Stimulated activated CD4-positive, alpha-beta T cell treated with anti-CD3 and anti-CD28 coated beads, TNF-alpha, amount 100 ng/mL, for 4 hours (primary cell): ENCODE measurements around the gene RHBDL2.
"Not testable (repeated sequence)": the region's sequence is repeated elsewhere in the genome, so short reads cannot be mapped to it uniquely, and the experiment has no call there.

Experiments used
- DNase-seq, 3 experiments: peaks; one replicate each; pipeline ENCODE4 v3.0.0-alpha.2; 2020; ENCODE audit warnings: low read depth in 3 of 3

Gene RHBDL2, protein sequence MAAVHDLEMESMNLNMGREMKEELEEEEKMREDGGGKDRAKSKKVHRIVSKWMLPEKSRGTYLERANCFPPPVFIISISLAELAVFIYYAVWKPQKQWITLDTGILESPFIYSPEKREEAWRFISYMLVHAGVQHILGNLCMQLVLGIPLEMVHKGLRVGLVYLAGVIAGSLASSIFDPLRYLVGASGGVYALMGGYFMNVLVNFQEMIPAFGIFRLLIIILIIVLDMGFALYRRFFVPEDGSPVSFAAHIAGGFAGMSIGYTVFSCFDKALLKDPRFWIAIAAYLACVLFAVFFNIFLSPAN

DNA sequence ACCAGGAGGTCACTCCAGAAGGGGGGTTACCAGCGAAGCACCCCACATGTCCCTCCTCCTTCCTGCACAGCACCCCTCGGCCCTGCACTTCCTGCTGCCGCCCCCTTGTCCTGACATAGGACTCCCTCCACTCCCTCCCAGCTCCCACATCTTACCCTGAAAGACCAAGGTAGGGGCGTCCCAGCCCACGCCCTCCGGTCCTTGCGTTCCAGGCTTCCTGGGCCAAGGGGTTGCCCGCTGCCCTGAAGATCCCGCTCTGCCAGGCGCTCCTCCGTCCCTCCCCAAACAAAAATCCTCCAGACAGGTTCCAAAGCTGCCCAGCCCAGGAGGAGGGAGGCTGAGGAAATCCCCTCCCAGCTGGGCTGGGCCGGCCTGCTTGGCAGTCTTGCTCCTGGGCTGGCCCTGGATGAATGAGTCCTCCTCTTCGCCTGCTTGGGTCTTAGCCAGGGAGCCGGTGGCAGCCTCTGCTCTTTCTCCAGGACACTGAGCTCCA, at the start of gene RHBDL2:
Gene RHBDL2 (minus strand): TSS at position 304 of the 493 bp plus-strand sequence. CDS start 22,618 bp downstream, outside the sequence.
- DNase-seq = no peak

- DNase-seq = peak; percentile 91 to 96 (median 92)
Observed at GRCh38 chr1:38990738-38991637, 49.4 kb upstream of the RHBDL2 start, which contains the start of gene AKIRIN1. Gene AKIRIN1, plus strand, starts transcription at chr1:38991276. Its CDS starts 105 bp downstream, at chr1:38991381.

- DNase-seq = no peak
Observed at GRCh38 chr1:38990386-38990737, 48.7 kb upstream of the RHBDL2 start.

DNA sequence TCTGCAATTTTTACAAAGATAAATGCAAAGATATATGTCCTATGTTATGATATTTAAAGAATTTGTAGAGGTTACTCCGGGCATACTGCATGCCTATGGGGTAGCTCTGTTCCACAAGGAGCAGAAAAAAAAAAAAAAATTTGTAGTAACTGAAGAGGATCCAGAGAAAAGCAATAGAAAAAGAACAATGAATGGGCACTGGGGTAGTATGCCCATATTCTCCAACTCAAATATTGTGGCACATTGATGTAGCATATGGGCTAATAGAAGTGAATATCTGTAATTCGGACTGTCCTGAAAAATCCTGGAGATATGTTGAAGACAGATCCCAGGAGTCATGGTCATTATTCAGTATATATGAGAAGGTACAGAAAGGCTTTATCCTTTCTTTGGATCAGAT, 48.3 kb upstream of the RHBDL2 start:
- DNase-seq = no peak

DNA sequence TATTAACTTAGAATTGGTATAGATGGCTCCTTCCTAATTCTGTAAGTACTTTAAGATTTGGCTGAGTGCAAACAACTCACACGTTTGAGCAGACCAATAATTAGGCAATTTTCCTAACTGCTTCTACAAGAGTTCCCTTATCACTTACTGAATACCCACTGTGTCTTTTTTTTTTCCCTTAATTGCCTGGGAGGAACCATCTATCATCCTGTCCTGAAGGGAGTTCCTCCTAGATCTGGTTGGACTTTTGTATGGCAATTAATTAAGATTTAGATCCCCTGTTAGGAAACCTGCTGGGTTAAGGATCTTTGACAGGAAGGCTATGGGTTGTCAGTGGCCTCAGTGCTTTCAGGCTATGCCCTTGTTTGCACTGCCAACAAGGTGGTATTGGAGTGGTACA, 37.8 kb upstream of the RHBDL2 start:
- not testable (repeated sequence) for DNase-seq

DNA sequence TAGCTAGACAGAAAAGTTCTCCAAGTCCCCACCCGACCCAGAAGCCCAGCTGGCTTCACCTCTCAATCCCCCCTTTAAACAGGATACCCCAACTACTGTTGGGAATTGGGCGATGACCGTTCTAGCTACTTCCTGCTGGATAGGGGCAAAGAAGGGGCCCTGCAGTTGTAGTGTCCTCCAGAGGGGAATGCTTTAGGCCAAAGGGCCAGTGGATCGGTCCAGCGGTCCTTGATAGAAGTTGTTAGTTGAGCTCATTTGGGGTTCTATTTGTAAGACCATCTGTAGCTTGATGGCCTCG, 36.6 kb upstream of the RHBDL2 start:
- not testable (repeated sequence) for DNase-seq

DNA sequence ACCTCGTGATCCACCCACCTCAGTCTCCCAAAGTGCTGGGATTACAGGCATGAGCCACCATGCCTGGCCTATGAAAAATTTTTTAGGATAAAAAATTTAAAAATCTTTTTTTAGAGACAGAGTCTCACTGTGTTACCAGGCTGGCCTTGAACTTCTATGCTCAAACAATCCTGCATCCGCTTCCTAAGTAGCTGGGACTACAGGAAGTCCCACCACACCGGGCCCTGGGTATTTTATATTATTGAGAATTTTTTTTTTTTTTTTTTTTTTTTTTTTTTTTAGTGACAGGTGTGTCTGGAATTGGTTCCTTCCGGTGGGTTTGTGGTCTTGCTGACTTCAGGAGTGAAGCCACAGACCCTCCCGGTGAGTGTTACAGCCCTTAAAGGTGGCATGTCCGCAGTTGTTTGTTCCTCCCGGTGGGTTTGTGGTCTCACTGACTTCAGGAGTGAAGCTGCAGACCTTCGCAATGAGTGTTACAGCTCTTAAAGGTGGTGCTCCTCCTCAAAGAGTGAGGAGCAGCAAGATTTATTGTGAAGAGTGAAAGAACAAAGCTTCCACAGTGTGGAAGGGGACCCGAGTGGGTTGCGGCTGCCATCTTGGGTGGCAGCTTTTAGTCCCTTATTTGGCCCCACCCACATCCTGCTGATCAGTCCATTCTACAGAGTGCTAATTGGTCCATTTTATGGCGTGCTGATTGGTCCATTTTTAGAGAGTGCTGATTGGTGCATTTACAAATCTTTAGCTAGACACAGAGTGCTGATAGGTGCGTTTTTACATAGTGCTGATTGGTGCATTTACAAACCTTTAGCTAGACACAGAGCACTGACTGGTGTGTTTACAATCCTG, 36.0 kb upstream of the RHBDL2 start:
- DNase-seq = peak in 1 of 3 experiments; percentile 20

DNA sequence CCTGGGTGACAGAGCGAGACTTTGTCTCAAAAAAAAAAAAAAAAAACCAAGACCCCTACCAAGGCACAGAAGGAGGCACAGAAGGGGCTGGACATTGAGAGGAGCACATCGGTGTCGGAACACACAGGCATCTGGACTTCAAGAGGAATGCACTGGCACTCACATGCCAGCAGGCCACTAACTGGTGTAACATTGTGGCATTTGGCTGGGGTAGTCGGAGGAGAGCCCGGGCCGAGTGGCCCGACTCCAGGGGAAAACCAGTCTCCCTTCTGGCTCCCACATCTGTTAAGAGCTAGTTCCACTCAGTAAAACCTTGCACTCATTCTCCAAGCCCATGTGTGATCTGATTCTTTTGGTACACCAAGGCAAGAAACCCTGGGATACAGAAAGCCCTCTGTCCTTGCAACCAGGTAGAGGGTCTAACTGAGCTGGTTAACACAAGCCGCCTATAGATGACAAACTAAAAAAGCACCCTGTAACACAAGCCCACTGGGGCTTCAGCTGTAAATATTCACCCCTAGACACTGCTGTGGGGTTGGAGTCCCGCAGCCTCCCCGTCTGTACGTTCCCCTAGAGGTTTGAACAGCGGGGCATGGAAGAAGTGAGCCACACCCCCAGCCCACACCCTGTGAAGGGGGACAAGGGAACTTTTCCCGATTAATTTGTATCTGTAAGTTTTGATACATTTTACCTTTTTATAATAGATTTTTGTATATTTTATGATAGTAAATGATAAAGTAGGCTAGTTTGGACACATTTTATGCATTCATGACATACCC, 32.2 kb upstream of the RHBDL2 start:
- DNase-seq = no peak

DNA sequence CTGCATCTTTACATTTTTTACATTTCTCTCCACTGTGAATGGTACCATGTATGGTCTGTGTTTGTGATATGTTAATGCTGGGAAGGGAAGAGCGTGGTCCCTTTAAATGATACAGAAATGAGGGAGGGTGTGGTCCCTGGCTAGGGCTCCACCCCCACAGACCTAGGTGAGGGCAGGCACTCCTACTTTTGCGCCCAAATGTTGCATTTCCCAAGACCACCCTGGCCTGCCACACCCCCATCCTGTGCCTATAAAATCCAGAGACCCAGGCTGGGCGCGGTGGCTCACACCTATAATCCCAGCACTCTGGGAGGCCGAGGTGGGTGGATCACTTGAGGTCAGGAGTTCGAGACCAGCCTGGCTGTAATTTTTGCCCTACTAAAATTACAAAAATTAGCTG, 31.5 kb upstream of the RHBDL2 start:
- DNase-seq = not testable (repeated sequence)

DNA sequence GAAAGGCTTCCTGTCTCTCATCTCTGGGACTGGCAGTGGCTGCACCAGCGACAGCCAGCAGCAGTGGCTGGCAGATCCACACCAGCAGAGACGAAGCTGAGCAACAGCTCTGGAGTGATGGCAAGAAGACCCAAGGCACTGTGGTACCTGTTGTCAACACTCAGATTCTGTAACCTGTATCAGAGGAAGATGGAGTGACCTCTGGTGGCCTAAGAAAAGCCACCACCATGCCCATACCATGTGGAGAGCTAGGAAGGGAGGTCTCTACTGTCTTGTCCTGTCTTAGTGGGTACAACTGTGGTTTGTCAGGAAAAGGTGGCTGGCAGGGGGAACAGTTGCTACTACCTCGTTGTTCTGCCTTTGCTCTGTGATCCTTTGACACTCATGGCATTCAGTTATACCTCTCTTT, 22.5 kb upstream of the RHBDL2 start:
- no peak for DNase-seq

GRCh38 chr1:38962560-38962959, 20.9 kb upstream of the RHBDL2 start:
- DNase-seq = no peak

DNA sequence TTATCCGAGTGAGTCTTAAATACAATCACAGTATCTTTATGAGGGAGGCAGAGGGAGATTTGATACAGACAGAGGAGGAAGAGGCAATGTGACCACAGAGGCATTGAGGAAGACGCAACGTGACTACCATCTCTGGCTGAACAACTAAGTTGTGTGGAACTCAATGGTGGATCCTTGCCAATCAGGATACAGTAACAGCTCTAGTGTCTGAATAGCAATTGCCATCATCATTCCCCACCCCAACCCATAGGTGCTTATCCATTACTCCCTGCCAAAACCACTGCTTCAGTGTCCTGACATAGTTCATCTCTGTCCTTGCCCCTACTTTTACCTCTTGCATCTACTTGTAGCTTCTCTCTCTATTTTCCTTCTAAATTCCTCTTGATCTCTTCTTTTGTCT, 20.5 kb upstream of the RHBDL2 start:
- no peak for DNase-seq

- DNase-seq = no peak
Observed at GRCh38 chr1:38958967-38959366, 17.3 kb upstream of the RHBDL2 start.

GRCh38 chr1:38953433-38953860, 11.8 kb upstream of the RHBDL2 start:
- no peak for DNase-seq

DNA sequence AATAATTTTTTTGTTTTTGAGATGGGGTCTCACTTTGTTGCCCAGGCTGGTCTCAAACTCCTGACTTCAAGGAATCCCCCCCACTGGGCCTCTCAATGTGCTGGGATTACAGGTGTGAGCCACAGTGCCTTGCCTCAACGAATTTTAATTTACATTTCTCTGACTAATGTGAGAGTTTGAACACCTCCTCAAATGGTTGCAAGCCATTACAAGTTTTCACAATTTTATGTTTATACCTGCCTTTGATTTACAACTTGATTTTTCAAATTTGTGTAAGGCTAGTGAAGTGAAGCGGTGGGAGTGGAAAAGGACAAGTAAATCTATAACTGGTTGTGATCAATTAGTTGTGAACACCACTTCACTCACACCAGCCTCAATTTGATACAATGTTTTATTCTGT, 8.9 kb upstream of the RHBDL2 start:
- no peak for DNase-seq

GRCh38 chr1:38944547-38944946, 2.9 kb upstream of the RHBDL2 start:
- no peak for DNase-seq

DNA sequence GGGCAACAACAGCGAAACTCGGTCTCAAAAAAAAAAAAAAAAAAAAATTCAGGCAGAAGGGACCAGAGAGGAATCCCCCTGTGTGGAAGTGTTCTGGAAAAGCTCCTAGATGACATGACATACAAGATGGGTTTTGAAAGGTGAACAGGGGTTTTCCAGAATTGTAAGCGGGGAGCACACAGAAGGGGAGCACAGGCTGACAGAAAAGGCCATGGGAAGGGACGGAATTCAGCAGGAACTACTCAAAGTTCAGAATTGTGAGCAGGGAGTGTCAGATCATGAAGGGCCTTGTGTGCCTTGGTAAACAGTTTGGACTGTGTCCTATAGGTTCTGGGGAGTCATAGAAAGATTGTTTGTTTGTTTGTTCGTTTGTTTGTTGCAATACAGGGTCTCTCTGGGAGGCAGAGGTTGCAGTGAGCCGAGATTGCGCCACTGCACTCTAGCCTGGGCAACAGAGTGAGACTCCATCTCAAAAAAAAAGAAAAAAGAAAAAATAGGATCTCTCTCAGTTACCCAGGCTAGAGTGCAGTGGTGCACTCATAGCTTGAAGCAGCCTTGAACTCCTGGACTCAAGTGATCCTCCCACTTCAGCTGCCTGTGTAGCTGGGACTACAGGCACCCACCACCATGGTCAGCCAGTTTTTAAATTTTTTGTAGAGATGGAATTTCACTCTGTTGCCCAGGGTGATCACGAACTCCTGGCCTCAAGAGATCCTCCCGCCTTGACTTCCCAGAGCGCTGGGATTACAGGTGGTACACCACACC, 1.2 kb upstream of the RHBDL2 start:
- no peak for DNase-seq

- DNase-seq = no peak
Observed at GRCh38 chr1:38941093-38941492, 537 bp downstream of the RHBDL2 start.

DNA sequence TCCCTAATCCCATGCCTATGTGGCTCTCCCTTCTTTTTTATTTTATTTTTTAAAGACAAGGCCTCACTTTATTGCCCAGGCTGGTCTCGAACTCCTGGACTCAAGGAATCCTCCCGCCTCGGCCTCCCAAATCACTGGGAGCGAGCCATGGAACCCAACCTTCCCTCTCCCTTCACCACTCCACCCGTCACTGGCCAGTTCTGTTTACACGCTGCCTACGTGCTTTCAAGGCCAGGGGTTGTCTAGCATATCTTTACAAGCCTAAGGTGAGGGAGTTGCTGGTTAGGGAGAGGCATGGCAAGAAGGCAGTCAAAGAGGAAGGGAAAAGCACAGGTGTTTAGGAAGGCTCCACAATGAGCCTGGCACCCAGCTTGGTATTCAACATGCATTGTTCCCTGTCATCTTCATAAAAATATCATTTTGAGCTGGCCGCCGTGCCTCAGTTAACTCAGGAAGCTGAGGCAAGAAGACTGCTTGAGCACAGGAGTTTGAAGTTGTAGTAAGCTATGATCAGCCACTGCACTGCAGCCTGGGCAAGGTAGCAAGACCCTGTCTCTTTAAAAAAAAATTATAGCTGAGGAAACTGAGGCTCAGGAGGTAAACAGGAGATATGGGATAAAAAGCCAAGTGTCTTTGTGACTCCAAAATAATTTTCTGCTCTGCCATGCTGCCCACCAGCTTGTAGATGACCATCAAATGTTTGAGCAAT, 1.1 kb downstream of the RHBDL2 start:
- no peak for DNase-seq
